ACC112 (cell line): Measurements from ENCODE around the gene GNRH2.
A peak's percentile ranks its signal among the peaks of the same experiment; 100 is the strongest.

Experiments used
- H2AFZ ChIP-seq: fragments of 200-600 bp; sonication (generic); one replicate; pipeline ENCODE4 v1.6.0; 2017; ENCODE audit warnings: antibody characterized with exemption, low read length; ENCODE audit not compliant: unreplicated experiment
- H3K27ac ChIP-seq: fragments of 200-600 bp; sonication (generic); 2 replicates; pipeline ENCODE4 v1.5.1; 2014; ENCODE audit warnings: low read depth, mild to moderate bottlenecking, antibody characterized with exemption, low read length, moderate library complexity
- H3K27me3 ChIP-seq: fragments of 200-600 bp; sonication (generic); 2 replicates; pipeline ENCODE4 v1.6.1; 2014; ENCODE audit warnings: mild to moderate bottlenecking, antibody characterized with exemption, low read length, moderate library complexity, mixed read lengths; ENCODE audit not compliant: insufficient read depth
- H3K36me3 ChIP-seq: fragments of 200-600 bp; sonication (generic); 2 replicates; pipeline ENCODE4 v1.6.1; 2016; ENCODE audit warnings: mild to moderate bottlenecking, antibody characterized with exemption, low read length, moderate library complexity, mixed read lengths; ENCODE audit not compliant: insufficient read depth
- H3K4me1 ChIP-seq: fragments of 200-600 bp; sonication (generic); one replicate; pipeline ENCODE4 v1.6.1; 2016; ENCODE audit warnings: low read length, mixed read lengths; ENCODE audit not compliant: insufficient read depth, unreplicated experiment, control insufficient read depth
- H3K4me3 ChIP-seq: fragments of 200-600 bp; sonication (generic); 2 replicates; pipeline ENCODE4 v1.5.1; 2014; ENCODE audit warnings: mild to moderate bottlenecking, low read depth, low read length
- H3K79me2 ChIP-seq: fragments of 200-600 bp; sonication (generic); one replicate; pipeline ENCODE4 v1.6.0; 2016; ENCODE audit warnings: low read length; ENCODE audit not compliant: control insufficient read depth, unreplicated experiment, insufficient read depth

Gene GNRH2

GRCh38 chr20:3090565-3090964, 47.1 kb downstream of the GNRH2 start:
- no peak overlapping the region for H3K4me3 ChIP-seq
- no peak overlapping the region for H3K27ac ChIP-seq
- H3K27me3 ChIP-seq: peaks cover 30% of the 10 kb centered on the region; the same call in 1 of the 2 replicates
- H3K36me3 ChIP-seq: no peaks in the 10 kb centered on the region
- no peaks in the 10 kb centered on the region for H3K4me1 ChIP-seq
- H3K79me2 ChIP-seq: no peaks in the 10 kb centered on the region
- no peak overlapping the region for H2AFZ ChIP-seq

- no peaks in the 10 kb centered on the region for H3K36me3 ChIP-seq
- H2AFZ ChIP-seq: peak overlapping the region; percentile 62
- peak overlapping the region; percentile 64 for H3K4me3 ChIP-seq
- H3K79me2 ChIP-seq: no peaks in the 10 kb centered on the region
- peaks cover 30% of the 10 kb centered on the region; the same call in 1 of the 2 replicates for H3K27me3 ChIP-seq
- H3K27ac ChIP-seq: no peak overlapping the region
- no peaks in the 10 kb centered on the region for H3K4me1 ChIP-seq
Observed at GRCh38 chr20:3092611-3093379, 49.4 kb downstream of the GNRH2 start.

GRCh38 chr20:3093861-3094361, 50.5 kb downstream of the GNRH2 start:
- peaks cover 30% of the 10 kb centered on the region; the same call in 1 of the 2 replicates for H3K27me3 ChIP-seq
- no peaks in the 10 kb centered on the region for H3K79me2 ChIP-seq
- no peak overlapping the region for H3K4me3 ChIP-seq
- no peak overlapping the region for H2AFZ ChIP-seq
- no peaks in the 10 kb centered on the region for H3K4me1 ChIP-seq
- no peak overlapping the region for H3K27ac ChIP-seq
- H3K36me3 ChIP-seq: no peaks in the 10 kb centered on the region

GRCh38 chr20:3094848-3095629, 51.6 kb downstream of the GNRH2 start:
- H3K36me3 ChIP-seq: no peaks in the 10 kb centered on the region
- H3K27me3 ChIP-seq: peaks cover 25% of the 10 kb centered on the region; the same call in 1 of the 2 replicates
- H3K79me2 ChIP-seq: no peaks in the 10 kb centered on the region
- no peaks in the 10 kb centered on the region for H3K4me1 ChIP-seq
- no peak overlapping the region for H3K4me3 ChIP-seq
- H3K27ac ChIP-seq: no peak overlapping the region
- H2AFZ ChIP-seq: no peak overlapping the region
